A673 (cell line): ENCODE results near the gene SRPRB. TPM values are rescaled to one million over a fixed set of nuclear protein-coding genes. Genes with fewer than 3 reads are reported as not detected.

Experiments used
- BruUV-seq: library from RNA; stranded (reverse); fragments of 400-500 nt; replicated peaks from 2 replicates; lab custom pipeline; 2021; lab: Mats Ljungman, UMichigan
- CTCF ChIA-PET: fragments of 300-600 bp; sonication (Branson Sonifier 250); formaldehyde crosslinking; loops from one replicate; lab custom pipeline; 2022; ENCODE audit warnings: antibody characterized with exemption; lab: Charles Lee
- POLR2A ChIA-PET: fragments of 300-600 bp; sonication (Branson Sonifier 250); formaldehyde crosslinking; loops from one replicate; lab custom pipeline; 2022; ENCODE audit warnings: antibody characterized with exemption; ENCODE audit not compliant: low non-redundant PET; lab: Charles Lee
- DNase-seq: peaks from one replicate; pipeline ENCODE4 v3.0.0-alpha.2; 2015; ENCODE audit warnings: low spot score
- H3K27ac ChIP-seq: fragments of 200-600 bp; sonication (generic); 2 replicates; pipeline ENCODE4 v1.5.1; 2016; ENCODE audit warnings: mixed run types, low read depth, mild to moderate bottlenecking, mixed read lengths, antibody characterized with exemption, low read length; ENCODE audit not compliant: poor library complexity, severe bottlenecking
- H3K27me3 ChIP-seq: fragments of 200-600 bp; sonication (generic); replicated peaks from 2 replicates; pipeline ENCODE4 v1.6.1; 2017; ENCODE audit warnings: mixed run types, low read depth, mild to moderate bottlenecking, mixed read lengths, antibody characterized with exemption, low read length; ENCODE audit not compliant: insufficient read depth, poor library complexity
- H3K36me3 ChIP-seq: fragments of 200-600 bp; sonication (generic); 2 replicates; pipeline ENCODE4 v1.6.1; 2016; ENCODE audit warnings: mixed run types, mild to moderate bottlenecking, mixed read lengths, antibody characterized with exemption, low read length; ENCODE audit not compliant: insufficient read depth, poor library complexity, severe bottlenecking
- H3K4me1 ChIP-seq: fragments of 200-600 bp; sonication (generic); 2 replicates; pipeline ENCODE4 v1.6.1; 2017; ENCODE audit warnings: mixed run types, mild to moderate bottlenecking, mixed read lengths, antibody characterized with exemption, low read length; ENCODE audit not compliant: insufficient read depth, poor library complexity, severe bottlenecking
- H3K4me3 ChIP-seq: fragments of 200-600 bp; sonication (generic); 2 replicates; pipeline ENCODE4 v1.5.1; 2016; ENCODE audit warnings: low read depth, mixed run types, mild to moderate bottlenecking, mixed read lengths, low read length; ENCODE audit not compliant: poor library complexity, severe bottlenecking
- H3K9me3 ChIP-seq: fragments of 200-600 bp; sonication (generic); 2 replicates; pipeline ENCODE4 v1.6.1; 2016; ENCODE audit warnings: mixed run types, low read depth, mild to moderate bottlenecking, mixed read lengths, antibody characterized with exemption, low read length; ENCODE audit not compliant: poor library complexity, severe bottlenecking
- EZH2 ChIP-seq: fragments of 200-600 bp; sonication (generic); IDR thresholded peaks from 2 replicates; pipeline ENCODE4 v1.6.1; 2017; ENCODE audit warnings: borderline replicate concordance, low read depth, mild to moderate bottlenecking, mixed read lengths, antibody characterized with exemption, low read length; ENCODE audit not compliant: poor library complexity, severe bottlenecking
- intact Hi-C: fragments of 100-400 bp; cut with micrococcal nuclease; formaldehyde crosslinking; loops from one replicate; pipeline ENCODE4 v1.10.0; 2022; ENCODE audit not compliant: unreplicated experiment
- total RNA-seq: library from RNA; stranded (reverse); gene quantifications from 2 replicates; pipeline ENCODE4 v1.2.3, GENCODE V29; 2021
- TF ChIP-seq, protein P1 (sequence below): fragments of 300-800, 200-600 bp; sonication (generic); conservative IDR thresholded peaks from 2 replicates; pipeline ENCODE4 v1.5.1; 2017; ENCODE audit warnings: low read depth, mild to moderate bottlenecking, antibody characterized with exemption, low read length, moderate library complexity, mixed read lengths

SRPRB gene
- total RNA-seq, 1 experiment from 2014 or later, result 64.2 TPM

DNA sequence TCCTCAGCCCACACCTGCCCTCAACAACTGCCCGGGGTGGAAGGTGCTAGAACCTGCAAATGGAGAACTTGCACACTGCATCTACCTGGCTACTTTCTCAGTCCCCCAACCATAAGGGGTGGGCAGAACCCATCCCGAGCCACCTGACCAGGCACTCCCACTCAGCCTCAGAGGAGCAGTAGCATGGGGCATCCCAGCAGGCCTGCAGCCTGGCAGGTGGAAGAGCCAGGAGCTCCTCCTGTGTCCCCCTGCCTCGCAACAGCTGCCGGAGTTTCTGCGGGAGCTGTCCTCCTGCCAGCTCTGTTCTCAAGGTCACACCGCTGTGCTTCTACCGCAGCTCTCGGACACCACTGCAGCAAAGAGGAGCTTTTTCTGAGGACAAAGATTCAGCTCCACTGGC lies 62.6 kb downstream of the SRPRB start:
- intact Hi-C loops, result no loop called here
- Histone ChIP-seq H3K27me3 (no peaks in the 10 kb centered on the region), H3K36me3 (no peaks in the 10 kb centered on the region), H3K9me3 (no peaks in the 10 kb centered on the region), H3K4me1 (no peaks in the 10 kb centered on the region), H3K4me3 (no peak overlapping the region), H3K27ac (no peak overlapping the region)
- ChIA-PET POLR2A (no interaction called here), CTCF (no interaction called here)
- no TSS peak for BruUV-seq
- DNase-seq, result no peak
- no peak for TF ChIP-seq EZH2
- TF ChIP-seq, protein P1, sequence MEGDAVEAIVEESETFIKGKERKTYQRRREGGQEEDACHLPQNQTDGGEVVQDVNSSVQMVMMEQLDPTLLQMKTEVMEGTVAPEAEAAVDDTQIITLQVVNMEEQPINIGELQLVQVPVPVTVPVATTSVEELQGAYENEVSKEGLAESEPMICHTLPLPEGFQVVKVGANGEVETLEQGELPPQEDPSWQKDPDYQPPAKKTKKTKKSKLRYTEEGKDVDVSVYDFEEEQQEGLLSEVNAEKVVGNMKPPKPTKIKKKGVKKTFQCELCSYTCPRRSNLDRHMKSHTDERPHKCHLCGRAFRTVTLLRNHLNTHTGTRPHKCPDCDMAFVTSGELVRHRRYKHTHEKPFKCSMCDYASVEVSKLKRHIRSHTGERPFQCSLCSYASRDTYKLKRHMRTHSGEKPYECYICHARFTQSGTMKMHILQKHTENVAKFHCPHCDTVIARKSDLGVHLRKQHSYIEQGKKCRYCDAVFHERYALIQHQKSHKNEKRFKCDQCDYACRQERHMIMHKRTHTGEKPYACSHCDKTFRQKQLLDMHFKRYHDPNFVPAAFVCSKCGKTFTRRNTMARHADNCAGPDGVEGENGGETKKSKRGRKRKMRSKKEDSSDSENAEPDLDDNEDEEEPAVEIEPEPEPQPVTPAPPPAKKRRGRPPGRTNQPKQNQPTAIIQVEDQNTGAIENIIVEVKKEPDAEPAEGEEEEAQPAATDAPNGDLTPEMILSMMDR, result no peak

DNA sequence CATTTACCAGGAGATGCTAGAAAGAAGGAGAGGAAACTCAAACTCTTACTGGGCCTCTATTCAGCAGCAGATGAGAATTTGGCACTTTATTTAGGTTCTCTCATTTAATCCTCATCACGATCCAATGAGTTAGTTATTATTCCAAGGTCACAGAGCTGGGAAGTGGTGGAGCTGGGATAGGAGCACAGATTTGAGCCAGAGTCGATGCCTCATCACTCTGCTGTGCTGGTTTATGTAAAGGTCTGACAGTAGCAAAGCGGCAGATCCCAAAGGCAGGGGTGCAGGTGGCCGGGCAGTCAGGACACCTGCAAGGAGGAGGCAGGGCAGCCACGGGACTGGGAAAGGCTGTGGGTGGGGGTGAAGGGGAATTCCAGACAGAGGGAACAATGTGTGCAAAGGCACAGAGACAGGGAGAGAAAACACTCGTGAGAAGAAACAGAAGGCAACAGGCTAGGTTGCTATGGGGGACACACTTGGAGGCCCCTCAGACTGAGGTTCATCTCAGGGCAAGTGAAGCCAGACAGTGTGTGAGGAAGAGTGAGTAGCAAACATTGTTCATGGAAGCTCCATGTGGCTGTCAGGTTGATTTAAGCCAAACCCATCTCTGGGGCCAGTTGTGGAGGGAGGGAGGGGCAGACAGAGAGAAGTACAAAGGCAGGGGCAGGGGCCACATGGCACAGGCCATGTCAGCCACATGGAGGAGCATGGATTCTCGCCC lies 63.3 kb downstream of the SRPRB start:
- POLR2A ChIA-PET, result no interaction called here
- intact Hi-C loops, result no loop called here
- no peaks in the 10 kb centered on the region for H3K4me1 ChIP-seq
- H3K4me3 ChIP-seq, result no peak overlapping the region
- BruUV-seq, result no TSS peak
- CTCF ChIA-PET, result no interaction called here
- TF ChIP-seq, protein P1, result no peak
- no peak for TF ChIP-seq EZH2
- no peak for DNase-seq
- no peaks in the 10 kb centered on the region for H3K9me3 ChIP-seq
- no peak overlapping the region for H3K27ac ChIP-seq
- H3K36me3 ChIP-seq, result no peaks in the 10 kb centered on the region
- no peaks in the 10 kb centered on the region for H3K27me3 ChIP-seq

DNA sequence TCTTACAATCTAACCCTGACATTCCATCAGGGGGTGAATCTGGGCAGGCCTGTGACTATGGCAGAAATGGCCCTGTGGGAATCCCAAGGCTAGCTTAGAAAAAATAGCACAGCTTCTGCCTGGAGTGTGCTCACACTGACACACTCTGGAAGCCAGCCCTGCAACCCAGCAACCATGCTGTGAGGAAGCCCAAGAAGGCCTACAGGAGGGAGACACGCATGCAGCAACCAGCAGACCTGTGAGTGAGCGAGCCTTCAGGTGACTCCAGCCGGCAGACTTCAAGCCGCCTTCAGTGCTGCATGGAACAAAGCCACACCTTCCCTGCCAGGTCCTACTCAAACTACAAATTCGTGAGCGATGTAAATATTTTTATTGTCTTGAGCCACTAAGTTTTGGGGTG lies 64.0 kb downstream of the SRPRB start:
- H3K4me1 ChIP-seq, result no peaks in the 10 kb centered on the region
- intact Hi-C loops, result no loop called here
- DNase-seq, result no peak
- H3K9me3 ChIP-seq, result no peaks in the 10 kb centered on the region
- H3K27ac ChIP-seq, result no peak overlapping the region
- TF ChIP-seq, protein P1, result no peak
- no peak for TF ChIP-seq EZH2
- H3K4me3 ChIP-seq, result no peak overlapping the region
- no peaks in the 10 kb centered on the region for H3K27me3 ChIP-seq
- ChIA-PET POLR2A (no interaction called here), CTCF (no interaction called here)
- H3K36me3 ChIP-seq, result no peaks in the 10 kb centered on the region
- no TSS peak for BruUV-seq
